ENCODE measurements around the gene TMEM182.

The TMEM182 gene

GRCh38 chr2:102809291-102810189 lies 47.7 kb downstream of the TMEM182 start:
- no peak for DNase-seq (ENCODE audit: low read depth)
- no peak for TF ChIP-seq CTCF (IDR thresholded peaks at IDR 0.05; ENCODE audit: insufficient read depth, low read depth, low read length, missing control alignments)
- no peak overlapping the region for H3K4me3 ChIP-seq (ENCODE audit: low read depth, low read length)

GRCh38 chr2:102815285-102815684 lies 53.5 kb downstream of the TMEM182 start:
- H3K4me3 ChIP-seq (ENCODE audit: low read depth, low read length): no peak overlapping the region
- no peak for TF ChIP-seq CTCF (IDR thresholded peaks at IDR 0.05; ENCODE audit: insufficient read depth, low read depth, low read length, missing control alignments)
- no peak for DNase-seq (ENCODE audit: low read depth)

- no peak for TF ChIP-seq CTCF (IDR thresholded peaks at IDR 0.05; ENCODE audit: insufficient read depth, low read depth, low read length, missing control alignments)
- H3K4me3 ChIP-seq (ENCODE audit: low read depth, low read length): no peak overlapping the region
- DNase-seq (ENCODE audit: low read depth): no peak
Observed at GRCh38 chr2:102826904-102827303, 65.1 kb downstream of the TMEM182 start.

GRCh38 chr2:102832789-102833188 lies 71.0 kb downstream of the TMEM182 start:
- no peak for TF ChIP-seq CTCF (IDR thresholded peaks at IDR 0.05; ENCODE audit: insufficient read depth, low read depth, low read length, missing control alignments)
- no peak overlapping the region for H3K4me3 ChIP-seq (ENCODE audit: low read depth, low read length)
- no peak for DNase-seq (ENCODE audit: low read depth)

- no peak for DNase-seq (ENCODE audit: low read depth)
- no peak for TF ChIP-seq CTCF (IDR thresholded peaks at IDR 0.05; ENCODE audit: insufficient read depth, low read depth, low read length, missing control alignments)
Observed at GRCh38 chr2:102834523-102835273, 72.9 kb downstream of the TMEM182 start.

GRCh38 chr2:102837626-102838198 lies 75.9 kb downstream of the TMEM182 start:
- DNase-seq (ENCODE audit: low read depth): no peak
- no peak overlapping the region for H3K4me3 ChIP-seq (ENCODE audit: low read depth, low read length)
- TF ChIP-seq CTCF (IDR thresholded peaks at IDR 0.05; ENCODE audit: insufficient read depth, low read depth, low read length, missing control alignments): no peak

More at GRCh38 chr2:102834523-102835273, 72.9 kb downstream of the TMEM182 start:
- no peak overlapping the region for H3K4me3 ChIP-seq (ENCODE audit: low read depth, low read length)

All from GM12865 (cell line).